ENCODE measurements around the gene NAALADL2. TPM values are rescaled to one million over a fixed set of nuclear protein-coding genes. Genes with fewer than 3 reads are reported as not detected.
A peak's percentile ranks its signal among the peaks of the same experiment; 100 is the strongest.

Gene NAALADL2
- total and polyA plus RNA-seq, 2 donors (not counting 1 experiment from before 2014, with no cell fraction given) = 8.8 to 11.6 TPM

DNA sequence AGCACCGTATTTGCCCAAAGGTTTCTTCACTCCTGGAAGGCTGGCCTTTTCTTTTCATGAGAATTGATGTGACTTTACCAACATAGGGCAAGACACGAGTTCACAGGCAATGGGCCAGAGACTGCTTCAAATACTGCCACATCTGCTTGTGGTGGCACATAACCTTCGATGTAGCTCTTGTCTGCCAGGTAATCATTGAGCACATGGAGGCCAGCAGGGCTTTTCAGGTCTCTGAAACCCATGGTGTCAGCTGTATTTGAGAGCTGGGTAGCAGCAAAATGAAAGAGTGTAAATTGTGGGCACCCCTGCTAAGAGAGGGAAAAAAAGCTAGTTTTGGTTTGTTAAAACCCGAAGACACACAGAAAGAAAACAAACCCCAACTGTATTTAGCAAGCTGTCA is 200.7 kb downstream of the NAALADL2 start:
- Histone ChIP-seq H3K9me3 (ENCODE audit: control insufficient read depth, insufficient read depth, low read depth, low read length) (no peaks in the 10 kb centered on the region), H3K36me3 (ENCODE audit: control insufficient read depth, insufficient read depth, low read length) (no peaks in the 10 kb centered on the region)

GRCh38 chr3:175065497-175065896 is 206.4 kb downstream of the NAALADL2 start:
- no peaks in the 10 kb centered on the region for H3K36me3 ChIP-seq (ENCODE audit: control insufficient read depth, insufficient read depth, low read length)
- no peak overlapping the region for H3K27ac ChIP-seq (ENCODE audit: insufficient read depth, low read length)
- H3K4me2 ChIP-seq (ENCODE audit: extremely low read depth, insufficient read depth, low read length) = no peak overlapping the region
- no peak overlapping the region for H3K9ac ChIP-seq (ENCODE audit: insufficient read depth, low read length)
- TF ChIP-seq CTCF (conservative IDR thresholded peaks at IDR 0.05 in 1 of 2, IDR thresholded peaks at IDR 0.05 in 1 of 2; ENCODE audit: low read depth in 1 of 2, low read length in 2 of 2) (no peak), EZH2 (IDR thresholded peaks at IDR 0.05; ENCODE audit: low read length, missing control alignments) (no peak)
- peak in 1 of 2 donors; percentile 57 for DNase-seq (ENCODE audit: low read depth in 2 of 2)
- no peak overlapping the region for H3K4me3 ChIP-seq (replicated peaks in 1 of 4; ENCODE audit: control extremely low read depth in 1 of 4, insufficient read depth in 1 of 4, low read depth in 3 of 4, low read length in 4 of 4)
- H3K9me3 ChIP-seq (ENCODE audit: control insufficient read depth, insufficient read depth, low read depth, low read length) = no peaks in the 10 kb centered on the region
- no peak overlapping the region for H2AFZ ChIP-seq (ENCODE audit: low read length)
- no peaks in the 10 kb centered on the region for H3K4me1 ChIP-seq (ENCODE audit: control insufficient read depth, extremely low read depth, insufficient read depth, low read length)
- H3K79me2 ChIP-seq (ENCODE audit: control insufficient read depth, insufficient read depth, low read length) = no peaks in the 10 kb centered on the region
- H4K20me1 ChIP-seq (ENCODE audit: control insufficient read depth, extremely low read depth, insufficient read depth, low read length) = no peaks in the 10 kb centered on the region
- H3K27me3 ChIP-seq (ENCODE audit: control insufficient read depth, insufficient read depth, low read length) = no peaks in the 10 kb centered on the region

More for the DNA sequence above, 200.7 kb downstream of the NAALADL2 start:
- no peak for DNase-seq (ENCODE audit: low read depth in 2 of 2)
- H4K20me1 ChIP-seq (ENCODE audit: control insufficient read depth, extremely low read depth, insufficient read depth, low read length) = no peaks in the 10 kb centered on the region
- no peaks in the 10 kb centered on the region for H3K27me3 ChIP-seq (ENCODE audit: control insufficient read depth, insufficient read depth, low read length)
- no peak overlapping the region for H3K4me3 ChIP-seq (replicated peaks in 1 of 4; ENCODE audit: control extremely low read depth in 1 of 4, insufficient read depth in 1 of 4, low read depth in 3 of 4, low read length in 4 of 4)
- TF ChIP-seq EZH2 (IDR thresholded peaks at IDR 0.05; ENCODE audit: low read length, missing control alignments) (no peak), CTCF (conservative IDR thresholded peaks at IDR 0.05 in 1 of 2, IDR thresholded peaks at IDR 0.05 in 1 of 2; ENCODE audit: low read depth in 1 of 2, low read length in 2 of 2) (no peak)
- H2AFZ ChIP-seq (ENCODE audit: low read length) = no peak overlapping the region
- no peak overlapping the region for H3K9ac ChIP-seq (ENCODE audit: insufficient read depth, low read length)
- no peak overlapping the region for H3K27ac ChIP-seq (ENCODE audit: insufficient read depth, low read length)
- no peaks in the 10 kb centered on the region for H3K79me2 ChIP-seq (ENCODE audit: control insufficient read depth, insufficient read depth, low read length)
- H3K4me1 ChIP-seq (ENCODE audit: control insufficient read depth, extremely low read depth, insufficient read depth, low read length) = no peaks in the 10 kb centered on the region
- H3K4me2 ChIP-seq (ENCODE audit: extremely low read depth, insufficient read depth, low read length) = no peak overlapping the region

GRCh38 chr3:175066617-175067415 is 207.7 kb downstream of the NAALADL2 start:
- H3K79me2 ChIP-seq (ENCODE audit: control insufficient read depth, insufficient read depth, low read length) = no peaks in the 10 kb centered on the region
- no peak overlapping the region for H2AFZ ChIP-seq (ENCODE audit: low read length)
- H3K36me3 ChIP-seq (ENCODE audit: control insufficient read depth, insufficient read depth, low read length) = no peaks in the 10 kb centered on the region
- no peaks in the 10 kb centered on the region for H3K9me3 ChIP-seq (ENCODE audit: control insufficient read depth, insufficient read depth, low read depth, low read length)
- H3K9ac ChIP-seq (ENCODE audit: insufficient read depth, low read length) = no peak overlapping the region
- no peak overlapping the region for H3K27ac ChIP-seq (ENCODE audit: insufficient read depth, low read length)
- no peak for TF ChIP-seq CTCF (conservative IDR thresholded peaks at IDR 0.05 in 1 of 2, IDR thresholded peaks at IDR 0.05 in 1 of 2; ENCODE audit: low read depth in 1 of 2, low read length in 2 of 2)
- no peak for TF ChIP-seq EZH2 (IDR thresholded peaks at IDR 0.05; ENCODE audit: low read length, missing control alignments)
- H3K4me1 ChIP-seq (ENCODE audit: control insufficient read depth, extremely low read depth, insufficient read depth, low read length) = no peaks in the 10 kb centered on the region
- H4K20me1 ChIP-seq (ENCODE audit: control insufficient read depth, extremely low read depth, insufficient read depth, low read length) = no peaks in the 10 kb centered on the region
- peak in 1 of 2 donors; percentile 26 for DNase-seq (ENCODE audit: low read depth in 2 of 2)
- H3K27me3 ChIP-seq (ENCODE audit: control insufficient read depth, insufficient read depth, low read length) = no peaks in the 10 kb centered on the region
- H3K4me2 ChIP-seq (ENCODE audit: extremely low read depth, insufficient read depth, low read length) = no peak overlapping the region
- H3K4me3 ChIP-seq (replicated peaks in 1 of 4; ENCODE audit: control extremely low read depth in 1 of 4, insufficient read depth in 1 of 4, low read depth in 3 of 4, low read length in 4 of 4) = no peak overlapping the region
